Activated CD8-positive, alpha-beta memory T cell treated with anti-CD3 and anti-CD28 coated beads for 36 hours (primary cell): ENCODE measurements around the gene CNKSR3. TPM values are rescaled to one million over a fixed set of nuclear protein-coding genes. Genes with fewer than 3 reads are reported as not detected.

Experiments
- CTCF ChIA-PET: fragments of 350-600 bp; sonication (Branson Sonifier 250); formaldehyde crosslinking; loops from one replicate; lab custom pipeline; 2021; ENCODE audit warnings: antibody characterized with exemption; lab: Charles Lee
- POLR2A ChIA-PET: fragments of 350-600 bp; sonication (Branson Sonifier 250); formaldehyde crosslinking; loops from one replicate; lab custom pipeline; 2021; ENCODE audit warnings: antibody characterized with exemption; lab: Charles Lee
- total RNA-seq, 2 experiments: library from RNA; stranded (reverse); gene quantifications; one replicate each; pipeline ENCODE4 v1.2.3, GENCODE V29; 2021

The CNKSR3 gene
- total RNA-seq, 2 experiments from 2014 or later = 0.65 to 0.94 TPM

- CTCF ChIA-PET = no interaction called here
- POLR2A ChIA-PET = no interaction called here
These were observed 75.0 kb downstream of the CNKSR3 start for GRCh38 chr6:154435400-154435945.

GRCh38 chr6:154434662-154435061 is 75.8 kb downstream of the CNKSR3 start:
- CTCF ChIA-PET = no interaction called here
- POLR2A ChIA-PET = no interaction called here

- POLR2A ChIA-PET = no interaction called here
- CTCF ChIA-PET = no interaction called here
These were observed 76.8 kb downstream of the CNKSR3 start for GRCh38 chr6:154433477-154434241.

GRCh38 chr6:154432533-154433476 is 77.7 kb downstream of the CNKSR3 start:
- ChIA-PET POLR2A (no interaction called here), CTCF (no interaction called here)

- ChIA-PET CTCF (no interaction called here), POLR2A (no interaction called here)
These were observed 80.0 kb downstream of the CNKSR3 start for GRCh38 chr6:154430481-154430919.

- POLR2A ChIA-PET = no interaction called here
These were observed 80.8 kb downstream of the CNKSR3 start for GRCh38 chr6:154429711-154430110.

GRCh38 chr6:154428897-154429296 is 81.6 kb downstream of the CNKSR3 start:
- POLR2A ChIA-PET = no interaction called here
- CTCF ChIA-PET = no interaction called here

More at GRCh38 chr6:154429711-154430110, 80.8 kb downstream of the CNKSR3 start:
- CTCF ChIA-PET = no interaction called here

GRCh38 chr6:154427446-154427845 is 83.0 kb downstream of the CNKSR3 start:
- ChIA-PET CTCF (no interaction called here), POLR2A (no interaction called here)

GRCh38 chr6:154426997-154427396 is 83.5 kb downstream of the CNKSR3 start:
- CTCF ChIA-PET = no interaction called here
- POLR2A ChIA-PET = no interaction called here

- POLR2A ChIA-PET = no interaction called here
- CTCF ChIA-PET = no interaction called here
These were observed 85.5 kb downstream of the CNKSR3 start for GRCh38 chr6:154425034-154425433.

- ChIA-PET CTCF (no interaction called here), POLR2A (no interaction called here)
These were observed 96.3 kb downstream of the CNKSR3 start for GRCh38 chr6:154414021-154414813.

- ChIA-PET CTCF (no interaction called here), POLR2A (interaction anchor here (0.7 kb wide), 1 partner anchor 325 kb away, joined by 12 read pairs; no protein-coding TSS in a partner anchor)
These were observed 98.2 kb downstream of the CNKSR3 start for GRCh38 chr6:154412106-154412820.

GRCh38 chr6:154411076-154411475 is 99.4 kb downstream of the CNKSR3 start:
- POLR2A ChIA-PET = no interaction called here
- CTCF ChIA-PET = no interaction called here

GRCh38 chr6:154410619-154411072 is 99.8 kb downstream of the CNKSR3 start:
- ChIA-PET POLR2A (no interaction called here), CTCF (no interaction called here)

GRCh38 chr6:154408891-154409500 is 101.5 kb downstream of the CNKSR3 start:
- ChIA-PET CTCF (no interaction called here), POLR2A (no interaction called here)

GRCh38 chr6:154407440-154407839 is 103.0 kb downstream of the CNKSR3 start:
- CTCF ChIA-PET = interaction anchor here (1.0 kb wide), 1 partner anchor 93 kb away, joined by 3 read pairs; no protein-coding TSS in a partner anchor

GRCh38 chr6:154406869-154407268 is 103.6 kb downstream of the CNKSR3 start:
- POLR2A ChIA-PET = no interaction called here
- CTCF ChIA-PET = interaction anchor here (1.0 kb wide), 1 partner anchor 93 kb away, joined by 3 read pairs; no protein-coding TSS in a partner anchor

More at GRCh38 chr6:154407440-154407839, 103.0 kb downstream of the CNKSR3 start:
- POLR2A ChIA-PET = no interaction called here

- CTCF ChIA-PET = interaction anchor here (1.0 kb wide), 1 partner anchor 94 kb away, joined by 3 read pairs; no protein-coding TSS in a partner anchor
These were observed 104.2 kb downstream of the CNKSR3 start for GRCh38 chr6:154406301-154406700.

More at GRCh38 chr6:154406301-154406700, 104.2 kb downstream of the CNKSR3 start:
- POLR2A ChIA-PET = no interaction called here
